ENCODE measurements around the gene ATP9B. TPM values are rescaled to one million over a fixed set of nuclear protein-coding genes. Genes with fewer than 3 reads are reported as not detected.

Gene ATP9B
- total and polyA plus RNA-seq, 9 donors, result 19.9 to 72.1 (median 43.2) TPM

- intact Hi-C loops (cut with DNase I), result no loop called here
- H3K36me3 ChIP-seq, result no peaks in the 10 kb centered on the region
- TF ChIP-seq EP300 (IDR thresholded peaks at IDR 0.05), result no peak
- TF ChIP-seq CTCF (IDR thresholded peaks at IDR 0.05), result no peak
- no peak for TF ChIP-seq POLR2A (IDR thresholded peaks at IDR 0.05)
- no peak overlapping the region for H3K27ac ChIP-seq
- H3K4me3 ChIP-seq, result no peak overlapping the region
- no peaks in the 10 kb centered on the region for H3K4me1 ChIP-seq (ENCODE audit: insufficient read depth)
- no peak for DNase-seq
- 64 to 75% (median 65%) methylated on average over 7 of the region's 7 CpGs for WGBS, 3 donors
- peaks cover 2% of the 10 kb centered on the region for H3K27me3 ChIP-seq
- no peaks in the 10 kb centered on the region for H3K9me3 ChIP-seq
Observed at GRCh38 chr18:79108549-79109215, 39.5 kb downstream of the ATP9B start.

- intact Hi-C loops (cut with DNase I), result no loop called here
- Histone ChIP-seq H3K4me3 (no peak overlapping the region), H3K9me3 (no peaks in the 10 kb centered on the region), H3K27ac (no peak overlapping the region), H3K27me3 (peaks cover 2% of the 10 kb centered on the region), H3K4me1 (ENCODE audit: insufficient read depth) (no peaks in the 10 kb centered on the region), H3K36me3 (no peaks in the 10 kb centered on the region)
- 74 to 83% (median 76%) methylated on average over 5 of the region's 5 CpGs for WGBS, 3 donors
- TF ChIP-seq POLR2A (IDR thresholded peaks at IDR 0.05), result no peak
- no peak for DNase-seq
Observed at GRCh38 chr18:79111483-79111882, 42.3 kb downstream of the ATP9B start.

GRCh38 chr18:79117385-79117784 lies 48.2 kb downstream of the ATP9B start:
- no peak for TF ChIP-seq EP300 (IDR thresholded peaks at IDR 0.05)
- 49 to 51% (median 49%) methylated on average over 3 of the region's 3 CpGs for WGBS, 3 donors
- DNase-seq, result no peak
- peaks cover 2% of the 10 kb centered on the region for H3K4me1 ChIP-seq (ENCODE audit: insufficient read depth)
- H3K9me3 ChIP-seq, result no peaks in the 10 kb centered on the region
- no peaks in the 10 kb centered on the region for H3K36me3 ChIP-seq
- no peak overlapping the region for H3K4me3 ChIP-seq
- no peak overlapping the region for H3K27ac ChIP-seq
- intact Hi-C loops (cut with DNase I), result no loop called here
- H3K27me3 ChIP-seq, result no peaks in the 10 kb centered on the region

- no peaks in the 10 kb centered on the region for H3K27me3 ChIP-seq
- H3K36me3 ChIP-seq, result no peaks in the 10 kb centered on the region
Observed at GRCh38 chr18:79117788-79118187, 48.6 kb downstream of the ATP9B start.

GRCh38 chr18:79118797-79119196 lies 49.6 kb downstream of the ATP9B start:
- no peak for DNase-seq
- Histone ChIP-seq H3K36me3 (no peaks in the 10 kb centered on the region), H3K4me1 (ENCODE audit: insufficient read depth) (peaks cover 2% of the 10 kb centered on the region), H3K4me3 (no peak overlapping the region), H3K27me3 (no peaks in the 10 kb centered on the region), H3K9me3 (no peaks in the 10 kb centered on the region), H3K27ac (no peak overlapping the region)
- intact Hi-C loops (cut with DNase I), result no loop called here
- 97 to 98% (median 97%) methylated on average over 5 of the region's 5 CpGs for WGBS, 3 donors
- no peak for TF ChIP-seq POLR2A (IDR thresholded peaks at IDR 0.05)
- no peak for TF ChIP-seq EP300 (IDR thresholded peaks at IDR 0.05)

More at GRCh38 chr18:79117788-79118187, 48.6 kb downstream of the ATP9B start:
- TF ChIP-seq CTCF (IDR thresholded peaks at IDR 0.05), result no peak
- TF ChIP-seq POLR2A (IDR thresholded peaks at IDR 0.05), result no peak
- TF ChIP-seq EP300 (IDR thresholded peaks at IDR 0.05), result no peak
- H3K4me1 ChIP-seq (ENCODE audit: insufficient read depth), result peaks cover 2% of the 10 kb centered on the region
- no peak overlapping the region for H3K27ac ChIP-seq
- no peak overlapping the region for H3K4me3 ChIP-seq
- H3K9me3 ChIP-seq, result no peaks in the 10 kb centered on the region
- intact Hi-C loops (cut with DNase I), result no loop called here
- no peak for DNase-seq
- 56 to 74% (median 65%) methylated on average over 1 of the region's 1 CpG for WGBS, 3 donors

GRCh38 chr18:79121746-79122474 lies 52.7 kb downstream of the ATP9B start:
- no peak for TF ChIP-seq EP300 (IDR thresholded peaks at IDR 0.05)
- no peak for TF ChIP-seq CTCF (IDR thresholded peaks at IDR 0.05)
- TF ChIP-seq POLR2A (IDR thresholded peaks at IDR 0.05), result no peak
- intact Hi-C loops (cut with DNase I), result no loop called here

More at GRCh38 chr18:79121746-79122474, 52.7 kb downstream of the ATP9B start:
- no peaks in the 10 kb centered on the region for H3K27me3 ChIP-seq
- H3K9me3 ChIP-seq, result no peaks in the 10 kb centered on the region
- 87 to 95% (median 89%) methylated on average over 2 of the region's 2 CpGs for whole genome bisulfite sequencing, 3 donors
- H3K36me3 ChIP-seq, result no peaks in the 10 kb centered on the region
- H3K4me3 ChIP-seq, result no peak overlapping the region
- DNase-seq, result no peak
- H3K4me1 ChIP-seq (ENCODE audit: insufficient read depth), result peaks cover 2% of the 10 kb centered on the region
- no peak overlapping the region for H3K27ac ChIP-seq

All from ovary (tissue), 9 donors.